Measurements from ENCODE around the gene CXCL8. TPM values are rescaled to one million over a fixed set of nuclear protein-coding genes. Genes with fewer than 3 reads are reported as not detected.

Gene CXCL8
- total and polyA plus RNA-seq, 8 donors, result 1.1 to 80.4 (median 2.3) TPM

GRCh38 chr4:73754934-73755333 is 14.6 kb downstream of the CXCL8 start:
- no peak overlapping the region for H3K4me3 ChIP-seq
- TF ChIP-seq, protein P1, sequence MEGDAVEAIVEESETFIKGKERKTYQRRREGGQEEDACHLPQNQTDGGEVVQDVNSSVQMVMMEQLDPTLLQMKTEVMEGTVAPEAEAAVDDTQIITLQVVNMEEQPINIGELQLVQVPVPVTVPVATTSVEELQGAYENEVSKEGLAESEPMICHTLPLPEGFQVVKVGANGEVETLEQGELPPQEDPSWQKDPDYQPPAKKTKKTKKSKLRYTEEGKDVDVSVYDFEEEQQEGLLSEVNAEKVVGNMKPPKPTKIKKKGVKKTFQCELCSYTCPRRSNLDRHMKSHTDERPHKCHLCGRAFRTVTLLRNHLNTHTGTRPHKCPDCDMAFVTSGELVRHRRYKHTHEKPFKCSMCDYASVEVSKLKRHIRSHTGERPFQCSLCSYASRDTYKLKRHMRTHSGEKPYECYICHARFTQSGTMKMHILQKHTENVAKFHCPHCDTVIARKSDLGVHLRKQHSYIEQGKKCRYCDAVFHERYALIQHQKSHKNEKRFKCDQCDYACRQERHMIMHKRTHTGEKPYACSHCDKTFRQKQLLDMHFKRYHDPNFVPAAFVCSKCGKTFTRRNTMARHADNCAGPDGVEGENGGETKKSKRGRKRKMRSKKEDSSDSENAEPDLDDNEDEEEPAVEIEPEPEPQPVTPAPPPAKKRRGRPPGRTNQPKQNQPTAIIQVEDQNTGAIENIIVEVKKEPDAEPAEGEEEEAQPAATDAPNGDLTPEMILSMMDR (IDR thresholded peaks at IDR 0.05), result no peak
- intact Hi-C loops (cut with DNase I), result no loop called here
- H3K27ac ChIP-seq, result no peak overlapping the region
- DNase-seq, result no peak
- H3K9me3 ChIP-seq, result no peaks in the 10 kb centered on the region
- ATAC-seq, result no peak
- no peaks in the 10 kb centered on the region for H3K36me3 ChIP-seq
- H3K4me1 ChIP-seq, result no peaks in the 10 kb centered on the region
- H3K27me3 ChIP-seq, result no peaks in the 10 kb centered on the region

GRCh38 chr4:73759357-73759756 is 19.0 kb downstream of the CXCL8 start:
- H3K9me3 ChIP-seq, result no peaks in the 10 kb centered on the region
- TF ChIP-seq, protein P1 (IDR thresholded peaks at IDR 0.05), result no peak
- no peak overlapping the region for H3K27ac ChIP-seq
- intact Hi-C loops (cut with DNase I), result no loop called here
- H3K36me3 ChIP-seq, result no peaks in the 10 kb centered on the region
- H3K4me1 ChIP-seq, result peaks cover 0 to 18% of the 10 kb centered on the region in 2 donors
- no peaks in the 10 kb centered on the region for H3K27me3 ChIP-seq
- no peak overlapping the region for H3K4me3 ChIP-seq
- DNase-seq (no peak), ATAC-seq (no peak)

DNA sequence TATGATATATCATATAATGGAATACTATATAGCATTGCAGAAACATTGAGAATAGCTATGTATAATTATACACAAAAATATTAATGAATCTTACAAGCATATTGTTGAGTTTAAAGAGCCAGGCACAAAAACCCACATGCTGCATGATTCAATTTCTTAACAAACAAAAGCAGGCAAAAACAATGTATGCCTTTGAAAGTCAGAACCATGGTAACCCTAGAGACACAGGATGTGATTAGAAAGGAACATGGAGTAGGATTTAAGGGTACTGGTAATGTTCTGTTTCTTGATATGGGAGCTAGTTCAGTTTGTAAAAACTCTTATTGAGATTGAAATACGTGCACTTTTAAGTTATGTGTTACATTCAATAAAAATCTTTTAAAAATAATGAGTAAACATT is 21.5 kb downstream of the CXCL8 start:
- intact Hi-C loops (cut with DNase I), result no loop called here
- Histone ChIP-seq H3K27ac (no peak overlapping the region), H3K36me3 (no peaks in the 10 kb centered on the region), H3K27me3 (no peaks in the 10 kb centered on the region), H3K9me3 (no peaks in the 10 kb centered on the region), H3K4me3 (no peak overlapping the region), H3K4me1 (peaks cover 0 to 18% of the 10 kb centered on the region in 2 donors)
- TF ChIP-seq, protein P1 (IDR thresholded peaks at IDR 0.05), result no peak
- no peak for ATAC-seq
- DNase-seq, result no peak

DNA sequence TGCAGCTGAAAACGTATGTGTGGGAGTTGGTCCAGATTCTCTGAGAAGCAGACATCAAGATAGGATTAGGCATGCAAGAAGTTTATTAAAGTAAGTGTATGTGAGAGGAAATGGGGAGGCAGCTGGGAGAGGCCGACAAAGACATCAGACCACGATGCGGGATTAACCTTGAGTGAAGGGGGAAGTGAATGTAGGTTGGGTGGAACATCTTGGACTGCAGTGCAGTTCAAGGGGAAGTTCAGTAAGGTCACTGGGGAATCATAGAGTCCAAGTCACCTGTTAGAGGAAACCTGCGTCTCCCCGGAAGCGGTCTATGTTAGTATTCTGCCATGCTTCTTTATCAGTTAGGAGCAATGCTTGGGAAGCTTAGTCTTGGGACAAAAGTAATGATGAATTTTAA is 22.0 kb downstream of the CXCL8 start:
- DNase-seq (no peak), ATAC-seq (no peak)
- Histone ChIP-seq H3K36me3 (no peaks in the 10 kb centered on the region), H3K4me3 (no peak overlapping the region), H3K27ac (no peak overlapping the region), H3K27me3 (no peaks in the 10 kb centered on the region), H3K4me1 (peaks cover 0 to 18% of the 10 kb centered on the region in 2 donors), H3K9me3 (no peaks in the 10 kb centered on the region)
- intact Hi-C loops (cut with DNase I), result no loop called here
- TF ChIP-seq, protein P1 (IDR thresholded peaks at IDR 0.05), result no peak

- H3K4me1 ChIP-seq, result peaks cover 0 to 18% of the 10 kb centered on the region in 2 donors
- TF ChIP-seq, protein P1 (IDR thresholded peaks at IDR 0.05), result no peak
- H3K4me3 ChIP-seq, result no peak overlapping the region
- H3K27me3 ChIP-seq, result no peaks in the 10 kb centered on the region
- no peak overlapping the region for H3K27ac ChIP-seq
- intact Hi-C loops (cut with DNase I), result no loop called here
- no peaks in the 10 kb centered on the region for H3K36me3 ChIP-seq
- DNase-seq (no peak), ATAC-seq (no peak)
- no peaks in the 10 kb centered on the region for H3K9me3 ChIP-seq
These were observed 23.5 kb downstream of the CXCL8 start for GRCh38 chr4:73763877-73764276.

Measured in left lung (tissue), 10 donors.